NCI-H2196 treated with DMSO at 0.1 percent for 48 hours (cell line): ENCODE data around the gene DNAJC11.

Experiments used
- DNase-seq: peaks from one replicate; lab custom pipeline; 2025; ENCODE audit not compliant: unreplicated experiment; lab: John Stamatoyannopoulos, UW

DNAJC11 gene

GRCh38 chr1:6587261-6588005 lies 114.2 kb downstream of the DNAJC11 start:
- DNase-seq, result peak; percentile 83

GRCh38 chr1:6586404-6586816 lies 115.2 kb downstream of the DNAJC11 start:
- no peak for DNase-seq

- no peak for DNase-seq
Measured at GRCh38 chr1:6585841-6586240, 115.8 kb downstream of the DNAJC11 start.

- no peak for DNase-seq
Measured at GRCh38 chr1:6585081-6585722, 116.4 kb downstream of the DNAJC11 start.
